Peyer's patch (tissue), 4 donors: Measurements from ENCODE around the gene CHEK2. TPM values are rescaled to one million over a fixed set of nuclear protein-coding genes. Genes with fewer than 3 reads are reported as not detected.
"Not testable (repeated sequence)": the region's sequence is repeated elsewhere in the genome, so short reads cannot be mapped to it uniquely, and the experiment has no call there.

Experiments
- DNase-seq, 3 donors: peaks; one replicate each; pipeline ENCODE4 v3.0.0-alpha.2; 2017 to 2019
- H3K27ac ChIP-seq, 4 donors: fragments of 200-600 bp; sonication (generic); one replicate each; pipeline ENCODE4 v1.5.1; 2016 to 2019
- H3K27me3 ChIP-seq, 2 donors: fragments of 200-600 bp; sonication (generic); one replicate each; pipeline ENCODE4 v1.5.1; 2019
- H3K36me3 ChIP-seq, 3 donors: fragments of 200-600 bp; sonication (generic); one replicate each; pipeline ENCODE4 v1.5.1; 2016 to 2019
- H3K4me1 ChIP-seq, 4 donors: fragments of 200-600 bp; sonication (generic); one replicate each; pipeline ENCODE4 v1.5.1; 2016 to 2019
- H3K4me3 ChIP-seq, 4 donors: fragments of 200-600 bp; sonication (generic); 1 replicate in 3 of 4; 2 replicates in 1 of 4; pipeline ENCODE4 v1.5.1; 2016 to 2019; ENCODE audit warnings: mild to moderate bottlenecking in 1 of 4
- H3K9me3 ChIP-seq, 4 donors: fragments of 200-600 bp; sonication (generic); one replicate each; pipeline ENCODE4 v1.5.1; 2016 to 2019; ENCODE audit warnings: mild to moderate bottlenecking in 1 of 4
- POLR2A ChIP-seq, 2 donors: fragments of 450-650 bp; IDR thresholded peaks; one replicate each; pipeline ENCODE4 v1.5.1; 2017; ENCODE audit warnings: antibody characterized with exemption in 2 of 2, mild to moderate bottlenecking in 2 of 2, moderate library complexity in 2 of 2
- total RNA-seq, 4 donors: library from RNA; depleted of rRNA; stranded (reverse); fragments of >200 nt; gene quantifications; one replicate each; pipeline ENCODE4 v1.1.0, GENCODE V29; 2016
- TF ChIP-seq, protein P1 (sequence below), 6 experiments: fragments of 450-650 bp in 4 of 6; fragments of 200-600 bp in 2 of 6; sonication (generic) in 1 of 6; IDR thresholded peaks; one replicate each; pipeline ENCODE4 v1.5.1; 2017 to 2019; ENCODE audit warnings: antibody characterized with exemption in 6 of 6, mild to moderate bottlenecking in 3 of 6, moderate library complexity in 1 of 6

The CHEK2 gene
- total RNA-seq, 4 donors from 2014 or later: 8.7 to 24.2 (median 14.2) TPM

- TF ChIP-seq, protein P1, sequence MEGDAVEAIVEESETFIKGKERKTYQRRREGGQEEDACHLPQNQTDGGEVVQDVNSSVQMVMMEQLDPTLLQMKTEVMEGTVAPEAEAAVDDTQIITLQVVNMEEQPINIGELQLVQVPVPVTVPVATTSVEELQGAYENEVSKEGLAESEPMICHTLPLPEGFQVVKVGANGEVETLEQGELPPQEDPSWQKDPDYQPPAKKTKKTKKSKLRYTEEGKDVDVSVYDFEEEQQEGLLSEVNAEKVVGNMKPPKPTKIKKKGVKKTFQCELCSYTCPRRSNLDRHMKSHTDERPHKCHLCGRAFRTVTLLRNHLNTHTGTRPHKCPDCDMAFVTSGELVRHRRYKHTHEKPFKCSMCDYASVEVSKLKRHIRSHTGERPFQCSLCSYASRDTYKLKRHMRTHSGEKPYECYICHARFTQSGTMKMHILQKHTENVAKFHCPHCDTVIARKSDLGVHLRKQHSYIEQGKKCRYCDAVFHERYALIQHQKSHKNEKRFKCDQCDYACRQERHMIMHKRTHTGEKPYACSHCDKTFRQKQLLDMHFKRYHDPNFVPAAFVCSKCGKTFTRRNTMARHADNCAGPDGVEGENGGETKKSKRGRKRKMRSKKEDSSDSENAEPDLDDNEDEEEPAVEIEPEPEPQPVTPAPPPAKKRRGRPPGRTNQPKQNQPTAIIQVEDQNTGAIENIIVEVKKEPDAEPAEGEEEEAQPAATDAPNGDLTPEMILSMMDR (IDR thresholded peaks at IDR 0.05): no peak
- no peak for TF ChIP-seq POLR2A (IDR thresholded peaks at IDR 0.05)
- DNase-seq: no peak
- no peaks in the 10 kb centered on the region for H3K27me3 ChIP-seq
Measured at GRCh38 chr22:28750471-28750881, 8.9 kb upstream of the CHEK2 start.

GRCh38 chr22:28743852-28744251, 2.2 kb upstream of the CHEK2 start:
- H3K9me3 ChIP-seq: no peaks in the 10 kb centered on the region
- TF ChIP-seq, protein P1 (IDR thresholded peaks at IDR 0.05): no peak
- no peak for TF ChIP-seq POLR2A (IDR thresholded peaks at IDR 0.05)
- H3K27ac ChIP-seq: no peak overlapping the region
- no peak for DNase-seq
- H3K4me1 ChIP-seq: peaks cover 0 to 10% (median 4%) of the 10 kb centered on the region in 4 donors
- H3K4me3 ChIP-seq: no peak overlapping the region
- H3K36me3 ChIP-seq: peaks cover 0 to 47% (median 0%) of the 10 kb centered on the region in 3 donors
- no peaks in the 10 kb centered on the region for H3K27me3 ChIP-seq

More at GRCh38 chr22:28750471-28750881, 8.9 kb upstream of the CHEK2 start:
- no peaks in the 10 kb centered on the region for H3K4me1 ChIP-seq
- H3K4me3 ChIP-seq: no peak overlapping the region
- no peaks in the 10 kb centered on the region for H3K9me3 ChIP-seq
- no peak overlapping the region for H3K27ac ChIP-seq
- peaks cover 0 to 29% (median 0%) of the 10 kb centered on the region in 3 donors for H3K36me3 ChIP-seq

- TF ChIP-seq, protein P1 (IDR thresholded peaks at IDR 0.05): no peak
- no peak for TF ChIP-seq POLR2A (IDR thresholded peaks at IDR 0.05)
- Histone ChIP-seq H3K27ac (peak overlapping the region; percentile 93 to 96 (median 96)), H3K27me3 (no peaks in the 10 kb centered on the region), H3K9me3 (no peaks in the 10 kb centered on the region), H3K4me1 (peaks cover 0 to 10% (median 4%) of the 10 kb centered on the region in 4 donors), H3K36me3 (peaks cover 0 to 35% (median 0%) of the 10 kb centered on the region in 3 donors), H3K4me3 (peak overlapping the region; percentile 76 to 94 (median 82))
- peak in 1 of 3 donors; percentile 87 for DNase-seq
Measured at GRCh38 chr22:28742562-28742962, 942 bp upstream of the CHEK2 start.

DNA sequence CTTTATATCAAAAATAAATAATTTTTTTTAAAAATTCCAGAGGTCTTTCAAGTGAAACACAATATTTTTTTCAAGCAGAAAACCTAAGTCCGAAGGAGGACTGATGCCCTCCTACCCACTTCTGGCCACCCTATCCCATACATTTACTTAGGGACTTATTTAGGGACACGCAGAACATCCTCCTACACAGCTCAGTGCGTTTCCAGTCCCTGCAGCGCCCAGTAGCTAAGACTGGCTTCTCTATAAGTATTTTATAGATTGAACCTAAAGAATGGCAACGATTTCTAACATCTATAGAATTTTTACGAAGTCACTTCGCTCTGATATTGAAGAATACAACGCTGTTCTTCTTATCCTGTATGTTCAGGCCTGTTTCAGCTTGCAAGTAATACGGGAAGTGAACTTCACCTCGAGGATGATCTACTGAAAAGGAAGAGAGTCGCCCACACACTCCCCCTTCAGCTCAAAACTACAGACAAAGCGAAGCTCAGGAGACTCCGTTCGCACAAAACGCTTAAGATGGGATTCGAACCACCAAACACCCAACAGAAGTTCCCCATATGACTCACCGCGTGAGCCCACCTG, 328 bp downstream of the CHEK2 start:
- no peak for DNase-seq
- peak overlapping the region; percentile 76 to 94 (median 82) for H3K4me3 ChIP-seq
- peaks cover 0 to 24% (median 0%) of the 10 kb centered on the region in 3 donors for H3K36me3 ChIP-seq
- H3K27me3 ChIP-seq: no peaks in the 10 kb centered on the region
- peak overlapping the region; percentile 93 to 96 (median 96) for H3K27ac ChIP-seq
- H3K9me3 ChIP-seq: no peaks in the 10 kb centered on the region
- H3K4me1 ChIP-seq: peaks cover 0 to 10% (median 4%) of the 10 kb centered on the region in 4 donors
- no peak for TF ChIP-seq POLR2A (IDR thresholded peaks at IDR 0.05)
- TF ChIP-seq, protein P1 (IDR thresholded peaks at IDR 0.05): peak in 1 of 6 experiments; percentile 3

DNA sequence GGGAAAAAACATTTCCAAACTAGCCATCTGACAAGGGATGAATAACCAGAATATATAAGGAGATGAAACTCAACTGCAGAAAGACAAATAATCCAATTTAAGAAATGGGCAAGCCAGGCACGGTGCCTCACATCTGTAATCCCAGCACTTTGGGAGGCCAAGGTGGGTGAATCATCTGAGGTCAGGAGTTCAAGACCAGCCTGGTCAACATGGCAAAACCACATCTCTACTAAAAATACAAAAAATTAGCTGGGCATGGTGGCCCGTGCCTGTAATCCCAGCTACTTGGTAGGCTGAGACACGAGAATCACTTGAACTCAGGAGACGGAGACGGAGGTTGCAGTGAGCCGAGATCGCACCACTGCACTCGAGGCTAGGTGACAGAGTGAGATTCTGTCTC, 2.7 kb downstream of the CHEK2 start:
- not testable (repeated sequence) for H3K4me1 ChIP-seq, H3K27me3 ChIP-seq, DNase-seq, H3K36me3 ChIP-seq, H3K27ac ChIP-seq, H3K9me3 ChIP-seq, H3K4me3 ChIP-seq

DNA sequence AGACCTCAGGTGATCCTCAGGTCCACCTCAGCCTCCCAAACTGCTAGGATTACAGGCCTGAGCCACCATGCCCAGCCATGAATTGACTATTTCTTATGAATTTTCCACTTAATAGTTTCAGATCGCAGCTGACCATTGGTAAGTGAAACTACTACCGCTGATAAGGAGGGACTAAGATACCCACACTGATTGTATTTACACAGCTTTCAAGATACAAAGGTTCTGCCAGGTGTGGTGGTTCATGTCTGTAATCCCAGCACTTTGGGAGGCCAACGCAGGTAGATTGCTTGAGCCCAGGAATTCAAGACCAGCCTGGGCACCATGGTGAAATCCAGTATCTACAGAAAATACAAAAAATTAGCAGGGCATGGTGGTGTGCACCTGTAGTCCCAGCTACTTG, 3.9 kb downstream of the CHEK2 start:
- Histone ChIP-seq H3K36me3 (no peaks in the 10 kb centered on the region), H3K9me3 (no peaks in the 10 kb centered on the region), H3K27ac (peak overlapping the region in 1 of 4 donors; percentile 10), H3K4me3 (no peak overlapping the region), H3K27me3 (no peaks in the 10 kb centered on the region), H3K4me1 (peaks cover 0 to 5% (median under 1%) of the 10 kb centered on the region in 4 donors)
- TF ChIP-seq, protein P1 (IDR thresholded peaks at IDR 0.05): no peak
- no peak for TF ChIP-seq POLR2A (IDR thresholded peaks at IDR 0.05)
- DNase-seq: no peak
